ENCODE data around the gene SRGAP1.
"Not testable (repeated sequence)": the region's sequence is repeated elsewhere in the genome, so short reads cannot be mapped to it uniquely, and the experiment has no call there.

The SRGAP1 gene

DNA sequence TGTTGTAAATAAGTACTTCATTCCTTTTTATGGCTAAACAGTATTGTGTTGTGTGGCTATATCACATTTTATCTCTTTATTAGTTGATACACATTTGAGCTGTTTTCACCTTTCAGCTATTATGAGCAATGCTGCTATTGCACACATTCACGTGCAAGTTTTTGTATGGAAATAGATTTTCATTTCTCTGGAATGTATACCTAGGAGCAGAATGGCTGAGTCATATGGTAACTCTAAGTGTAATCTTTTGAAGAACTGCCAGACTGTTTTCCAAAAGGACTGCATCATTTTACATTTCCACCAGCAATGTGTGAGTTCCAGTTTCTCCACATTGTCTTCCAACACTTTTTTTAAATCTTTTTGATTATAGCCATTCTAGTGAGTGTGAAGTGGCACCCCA is 134.0 kb downstream of the SRGAP1 start:
- DNase-seq, result no peak

DNA sequence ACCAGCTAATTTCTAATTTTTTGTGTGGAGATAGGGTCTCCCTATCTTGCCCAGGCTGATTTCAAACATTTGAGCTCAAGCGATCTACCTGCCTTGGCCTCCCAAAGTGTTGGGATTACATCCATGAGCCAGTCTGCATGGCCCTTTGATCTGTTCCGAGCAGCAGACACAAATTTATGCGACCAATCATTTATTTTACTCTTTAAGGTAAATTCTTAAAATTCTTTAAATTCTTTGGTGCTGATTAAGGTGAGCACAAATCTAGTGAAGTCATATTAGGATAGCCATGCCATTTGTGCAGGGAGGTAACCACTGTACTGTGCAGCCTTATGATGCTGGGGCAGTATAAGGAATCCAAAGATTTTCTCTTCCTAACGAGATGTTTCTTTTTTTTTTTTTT is 135.7 kb downstream of the SRGAP1 start:
- no peak for DNase-seq

DNA sequence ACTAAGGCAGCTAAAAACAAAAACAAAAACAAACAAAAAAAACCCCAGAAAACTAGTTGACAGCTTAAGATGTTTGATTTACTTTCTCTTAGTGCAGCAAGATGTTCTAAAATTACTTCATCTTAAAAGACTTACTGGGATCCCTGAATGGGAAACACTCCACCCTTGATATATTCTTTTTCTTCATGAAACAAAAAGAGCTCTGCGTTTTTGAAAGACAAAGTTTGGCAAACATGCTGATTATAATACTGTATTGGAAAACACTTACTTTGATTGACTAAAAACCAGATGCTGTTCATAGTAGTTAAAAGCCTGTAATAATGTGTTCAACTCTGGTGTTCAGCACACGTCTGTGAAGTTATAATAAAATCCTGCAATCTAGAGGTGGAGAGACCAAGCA is 136.8 kb downstream of the SRGAP1 start:
- no peak for DNase-seq

GRCh38 chr12:63982604-63983295 is 138.2 kb downstream of the SRGAP1 start:
- no peak for DNase-seq

GRCh38 chr12:63985456-63985855 is 141.0 kb downstream of the SRGAP1 start:
- DNase-seq, result no peak

DNA sequence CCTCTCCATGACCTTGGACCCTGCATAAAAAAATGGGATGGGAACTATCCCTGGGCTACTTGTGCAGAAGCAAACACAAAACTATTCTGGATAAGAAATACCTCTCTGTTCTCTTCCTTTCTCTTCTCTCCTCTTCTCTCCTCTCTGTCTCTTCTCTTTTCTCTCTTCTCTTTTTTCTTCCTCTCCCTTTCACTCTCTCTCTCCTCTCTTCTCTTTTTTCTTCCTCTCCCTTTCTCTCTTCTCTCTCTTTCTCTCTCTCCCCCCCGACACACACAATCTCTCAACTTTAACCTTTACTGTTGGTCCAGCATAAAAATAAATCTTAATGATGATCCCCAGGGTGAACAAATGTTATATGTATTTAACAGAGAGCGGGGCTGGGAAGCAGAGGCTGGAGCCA is 141.4 kb downstream of the SRGAP1 start:
- DNase-seq, result no peak

DNA sequence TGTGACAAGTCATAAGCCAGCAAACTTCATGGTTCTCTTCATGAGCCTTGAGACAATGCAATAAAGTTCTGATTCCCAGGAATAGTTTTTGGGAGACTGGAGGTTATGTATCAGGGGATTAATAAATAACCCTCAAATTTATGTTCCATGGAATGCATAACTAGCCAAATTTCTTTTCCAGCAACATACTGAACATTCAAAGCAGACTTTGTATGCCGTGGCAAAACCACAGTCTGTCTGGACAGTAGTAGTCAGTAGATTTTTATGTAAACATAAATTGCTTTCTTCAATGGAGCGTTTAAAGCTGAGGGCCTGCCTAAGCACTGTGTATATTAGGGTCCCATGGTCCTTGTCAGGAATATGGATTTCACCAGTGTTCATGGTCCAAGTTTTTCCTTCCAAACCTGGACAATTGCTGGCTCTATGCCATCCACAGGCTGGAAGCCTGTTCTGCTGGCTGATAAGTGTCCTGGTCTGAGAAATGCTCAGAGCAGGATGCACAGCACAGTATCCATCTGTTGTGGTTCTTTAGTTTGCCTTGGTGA is 144.9 kb downstream of the SRGAP1 start:
- DNase-seq, result no peak

DNA sequence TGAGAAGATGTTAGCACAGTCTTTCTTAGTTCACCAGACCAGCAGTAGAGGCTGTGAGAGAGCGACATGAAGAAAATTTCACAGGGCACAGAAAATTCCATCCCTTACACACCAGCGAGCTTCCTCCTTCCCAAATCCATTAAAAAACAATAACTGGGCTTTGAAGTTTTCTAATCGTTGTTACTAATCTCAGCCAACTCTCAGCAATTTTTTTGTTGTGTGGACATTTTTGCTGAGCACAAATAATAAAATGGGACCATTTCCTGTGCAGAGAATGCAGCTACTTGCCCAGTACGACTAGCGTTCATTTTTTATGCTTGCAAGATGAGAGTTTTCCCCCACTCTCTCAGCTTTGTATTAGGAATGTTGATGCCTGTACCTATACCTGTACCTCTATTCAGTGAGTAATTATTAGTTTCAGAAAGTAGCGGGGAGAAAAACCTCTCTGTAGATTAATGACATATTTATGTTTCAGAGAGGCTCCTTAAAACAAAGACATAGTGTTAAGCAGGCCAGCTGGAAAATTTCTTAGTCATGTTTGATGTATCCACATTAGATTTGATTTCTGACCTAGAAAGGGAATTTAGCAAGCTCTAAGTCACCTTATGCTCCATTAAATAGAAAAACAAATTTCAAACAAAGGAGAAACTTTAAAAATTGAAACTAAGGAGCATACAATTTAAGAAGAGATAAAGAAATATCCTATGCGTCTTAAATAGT is 146.5 kb downstream of the SRGAP1 start:
- no peak for DNase-seq

DNA sequence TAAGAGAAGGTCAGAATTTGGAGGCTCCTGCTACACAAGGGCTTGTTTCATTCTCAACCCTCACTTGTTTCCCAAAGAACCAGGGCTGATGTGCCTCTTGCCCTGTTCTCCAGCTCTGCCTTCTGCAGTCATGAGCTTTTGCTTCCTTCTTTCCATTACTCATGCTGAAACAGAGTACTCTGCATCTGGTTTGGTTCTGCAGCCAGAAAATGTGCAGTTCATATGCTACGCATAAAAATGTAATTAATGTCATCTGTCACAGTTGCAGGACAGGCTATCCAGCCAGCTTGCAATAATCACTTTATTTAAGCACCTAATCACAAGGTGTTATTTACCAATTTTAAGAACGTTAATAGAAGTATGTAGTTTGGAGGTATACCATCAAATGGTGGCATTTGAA is 150.2 kb downstream of the SRGAP1 start:
- no peak for DNase-seq

DNA sequence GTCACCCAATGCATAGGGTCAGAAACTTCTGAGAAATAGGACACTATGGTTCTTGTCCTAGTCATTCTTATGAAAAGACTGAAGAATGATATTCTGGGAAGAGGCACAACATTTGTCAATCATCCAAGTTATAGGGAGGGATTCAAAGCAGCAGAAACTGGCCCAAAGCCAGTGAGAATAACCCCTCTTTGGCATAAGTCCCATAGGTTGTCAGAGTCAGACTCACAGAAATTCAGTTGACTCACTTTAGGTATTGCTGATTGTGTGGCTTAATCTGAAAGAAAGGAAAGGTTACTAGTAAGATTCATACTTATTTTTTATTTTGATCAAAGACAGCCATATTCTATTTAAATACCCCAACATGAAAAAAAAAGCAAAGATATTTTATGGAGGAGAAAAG is 151.0 kb downstream of the SRGAP1 start:
- DNase-seq, result no peak

- DNase-seq, result no peak
Measured at GRCh38 chr12:63996556-63996955, 152.1 kb downstream of the SRGAP1 start.

GRCh38 chr12:63997198-63997597 is 152.7 kb downstream of the SRGAP1 start:
- no peak for DNase-seq

- DNase-seq, result no peak
Measured at GRCh38 chr12:63998584-63998983, 154.1 kb downstream of the SRGAP1 start.

- no peak for DNase-seq
Measured at GRCh38 chr12:63999853-64000252, 155.4 kb downstream of the SRGAP1 start.

DNA sequence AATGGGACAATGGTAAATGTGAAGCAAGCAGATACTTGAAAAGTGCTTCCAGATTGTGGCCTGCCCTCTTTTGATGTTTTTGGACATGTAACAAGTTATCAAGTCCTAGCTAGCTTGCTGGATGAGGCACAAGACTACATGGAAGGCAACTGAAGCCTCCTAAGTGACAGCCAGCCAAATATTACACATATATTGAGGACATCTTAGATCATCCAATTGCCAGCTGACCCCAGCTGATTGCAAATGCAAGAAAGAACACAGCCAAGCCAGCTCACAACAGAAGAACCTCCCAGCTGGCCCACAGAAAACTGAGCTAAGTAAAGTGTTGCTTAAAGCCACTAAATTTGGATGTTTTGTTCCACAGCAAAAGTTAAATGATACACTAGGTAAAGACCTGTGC is 156.9 kb downstream of the SRGAP1 start:
- no peak for DNase-seq

GRCh38 chr12:64004641-64005040 is 160.1 kb downstream of the SRGAP1 start:
- DNase-seq, result no peak

DNA sequence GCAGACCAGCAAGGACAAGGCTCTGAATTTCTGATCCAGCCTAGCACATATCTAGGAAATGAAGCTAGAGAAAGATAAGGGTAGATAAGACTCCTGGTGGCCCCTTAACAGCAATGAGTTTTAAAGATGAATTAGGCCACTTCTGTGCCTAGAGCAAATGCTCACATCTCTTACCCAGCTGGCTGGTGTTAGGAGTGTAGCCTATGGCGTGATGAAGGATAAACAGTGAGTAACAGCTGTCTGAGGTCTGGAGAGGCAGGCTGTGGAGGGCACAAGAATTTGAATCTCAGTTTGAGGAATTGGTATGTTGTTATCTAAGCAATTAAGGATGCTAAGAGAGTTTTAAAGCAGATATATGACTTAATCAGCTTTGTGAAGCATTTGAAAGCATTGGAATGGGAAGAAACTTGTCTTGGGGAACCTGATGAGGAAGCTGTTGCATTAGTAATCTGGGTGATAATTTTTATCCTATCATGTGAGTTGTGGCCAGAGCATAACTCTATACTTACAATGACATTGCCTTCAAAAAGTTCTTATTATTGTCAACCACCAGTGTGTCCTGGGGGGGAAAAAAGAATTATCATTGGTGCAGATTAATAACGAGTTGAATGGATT is 161.8 kb downstream of the SRGAP1 start:
- no peak for DNase-seq

DNA sequence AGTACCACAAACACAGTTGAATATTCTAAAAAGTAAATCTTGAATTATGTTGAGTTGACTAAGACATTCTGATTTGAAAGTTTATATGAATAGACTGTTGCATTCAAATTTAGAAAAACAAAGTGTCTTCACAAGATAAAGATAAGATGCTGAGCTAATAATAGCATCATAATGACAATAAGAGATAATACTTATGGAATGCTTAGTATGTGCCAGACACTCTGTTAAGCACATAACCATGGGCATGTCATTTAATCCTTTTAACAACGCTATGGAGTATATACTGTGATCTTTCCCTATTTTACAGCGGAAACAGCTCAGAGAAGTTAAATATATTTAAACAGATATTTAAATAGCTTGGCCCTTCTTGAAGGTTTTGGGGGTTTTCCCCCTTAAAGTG is 163.4 kb downstream of the SRGAP1 start:
- no peak for DNase-seq

DNA sequence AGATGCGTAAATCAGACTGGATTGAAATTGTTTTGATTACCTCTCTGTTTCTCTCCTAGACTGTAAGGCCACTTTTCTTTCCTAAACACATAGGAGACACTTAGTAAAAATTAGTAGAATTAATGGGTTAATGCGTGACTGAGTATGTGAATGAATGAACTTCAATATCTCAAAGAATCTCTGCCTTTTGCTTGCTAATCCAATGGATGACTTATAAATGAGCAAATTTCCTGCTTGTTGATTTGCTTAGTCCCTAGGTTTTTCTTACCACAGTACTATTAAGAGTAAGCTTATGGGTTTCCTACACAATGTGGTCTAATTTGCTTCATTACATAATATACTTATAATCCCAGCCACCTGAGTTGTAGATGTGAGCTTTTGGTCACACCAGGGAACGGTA is 164.1 kb downstream of the SRGAP1 start:
- DNase-seq, result no peak

DNA sequence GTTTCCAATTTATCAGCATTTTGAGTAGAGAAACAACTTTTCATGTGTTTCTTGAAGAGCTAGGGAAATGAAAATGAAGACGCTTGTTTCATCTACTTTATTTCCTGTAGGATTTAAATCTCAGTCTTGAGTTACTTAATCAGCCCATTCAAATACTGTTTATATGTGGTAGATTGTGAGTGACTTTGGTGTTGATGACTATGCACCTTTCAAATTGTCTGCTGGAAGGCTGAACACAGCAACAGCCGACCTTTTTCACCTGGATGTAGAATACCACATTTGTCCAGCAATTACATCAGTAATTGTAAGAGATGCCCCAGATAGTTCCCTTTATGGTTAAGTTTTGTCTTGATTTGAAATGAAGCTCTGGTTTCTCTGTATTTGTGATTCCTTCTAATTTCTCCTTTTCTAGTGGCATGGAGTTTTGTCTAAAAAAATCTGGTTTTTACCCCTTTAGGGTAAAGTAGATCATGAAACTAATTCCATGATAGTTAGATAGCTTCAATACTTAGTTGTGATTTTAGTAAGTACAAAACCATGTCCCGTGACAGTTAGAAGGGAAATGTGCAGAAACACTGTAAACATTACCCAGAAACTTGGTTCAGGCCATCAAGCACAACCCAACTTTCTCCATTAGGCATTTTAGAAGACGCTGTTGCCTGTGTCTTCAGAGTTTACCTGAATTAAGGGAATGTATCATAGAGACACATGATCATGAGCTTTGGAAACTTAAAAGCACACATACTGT is 165.0 kb downstream of the SRGAP1 start:
- no peak for DNase-seq

GRCh38 chr12:64010069-64010686 is 165.7 kb downstream of the SRGAP1 start:
- DNase-seq, result no peak

DNA sequence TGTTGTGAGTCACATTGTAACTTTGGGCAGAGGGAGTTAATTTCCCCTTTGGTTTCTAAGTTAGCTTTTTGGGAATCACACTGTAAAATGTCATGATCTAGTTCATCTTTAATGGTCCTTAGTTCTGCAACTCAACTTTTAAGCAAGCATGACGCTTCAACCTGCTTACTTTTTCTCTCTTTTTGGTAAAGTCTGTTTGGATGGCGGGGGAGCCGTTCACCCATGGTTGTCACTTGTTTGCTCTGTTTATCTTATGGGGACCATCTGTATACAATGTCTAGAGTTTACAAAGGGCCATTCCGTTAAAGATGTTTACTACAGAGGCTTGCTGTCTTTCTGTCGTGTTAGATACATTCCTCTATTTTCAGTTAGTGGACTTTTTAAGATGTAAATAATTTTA is 172.0 kb downstream of the SRGAP1 start:
- DNase-seq, result no peak

GRCh38 chr12:64018116-64018515 is 173.6 kb downstream of the SRGAP1 start:
- not testable (repeated sequence) for DNase-seq
